GM06990 (cell line): Measurements from ENCODE around the gene CAMK1D.

ENCODE experiments used
- DNase-seq: peaks from one replicate; pipeline ENCODE4 v3.0.0-alpha.2; 2011; ENCODE audit not compliant: insufficient read length; ENCODE audit errors: extremely low read depth
- H3K27me3 ChIP-seq: replicated peaks from 2 replicates; pipeline ENCODE4 v1.6.0; 2011; ENCODE audit warnings: low read length; ENCODE audit not compliant: control insufficient read depth, insufficient read depth
- H3K36me3 ChIP-seq: 2 replicates; pipeline ENCODE4 v1.5.1; 2011; ENCODE audit warnings: low read length; ENCODE audit not compliant: control insufficient read depth, insufficient read depth
- H3K4me3 ChIP-seq: replicated peaks from 2 replicates; pipeline ENCODE4 v1.5.1; 2011; ENCODE audit warnings: low read depth, mild to moderate bottlenecking, control low read depth, low read length
- CTCF ChIP-seq: IDR thresholded peaks from 2 replicates; pipeline ENCODE4 v1.5.1; 2011; ENCODE audit warnings: low read length, control low read depth, mild to moderate bottlenecking, inconsistent platforms; ENCODE audit not compliant: insufficient read depth, poor library complexity, severe bottlenecking

The CAMK1D gene

GRCh38 chr10:12319076-12319475 is 30.3 kb upstream of the CAMK1D start:
- Histone ChIP-seq H3K27me3 (no peaks in the 10 kb centered on the region), H3K36me3 (no peaks in the 10 kb centered on the region), H3K4me3 (no peak overlapping the region)
- no peak for TF ChIP-seq CTCF
- DNase-seq: no peak

DNA sequence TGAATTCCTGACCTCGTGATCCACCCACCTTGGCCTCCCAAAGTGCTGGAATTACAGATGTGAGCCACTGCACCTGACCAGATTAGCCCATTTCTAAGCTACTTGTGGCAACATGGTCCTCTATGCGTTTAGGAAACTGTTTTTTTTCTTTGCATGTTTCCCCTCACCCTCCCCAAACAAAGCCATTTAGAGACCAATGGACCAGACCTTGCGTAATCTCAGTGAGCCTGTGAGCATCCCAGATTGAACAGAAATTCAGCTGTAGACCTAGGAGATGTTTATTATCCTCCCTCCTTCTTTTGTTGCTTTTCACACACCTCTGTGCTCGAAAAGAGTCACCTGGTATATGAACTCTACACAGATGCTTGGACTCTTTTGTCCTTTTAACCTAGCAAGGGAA is 28.5 kb upstream of the CAMK1D start:
- DNase-seq: no peak
- Histone ChIP-seq H3K36me3 (no peaks in the 10 kb centered on the region), H3K4me3 (no peak overlapping the region), H3K27me3 (no peaks in the 10 kb centered on the region)
- TF ChIP-seq CTCF: no peak

DNA sequence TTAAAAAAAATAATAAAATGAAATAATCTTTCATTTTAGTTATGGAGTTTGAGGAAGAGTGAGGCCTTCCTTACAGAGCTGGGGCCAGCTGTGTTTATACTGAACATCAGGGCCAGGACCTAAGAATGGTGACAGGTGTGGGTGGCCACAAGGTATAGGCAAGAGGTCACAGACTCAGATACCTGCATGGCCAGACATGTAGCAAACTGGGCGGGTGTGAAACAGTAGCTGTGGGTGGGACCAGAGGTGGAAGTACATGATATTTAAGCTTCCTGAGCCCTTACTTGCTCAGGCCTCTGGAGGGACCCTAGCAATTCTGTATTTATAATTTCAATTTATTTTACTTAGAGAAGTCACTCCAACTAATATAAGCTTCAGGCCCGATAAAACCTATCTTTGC is 27.7 kb upstream of the CAMK1D start:
- Histone ChIP-seq H3K4me3 (no peak overlapping the region), H3K27me3 (no peaks in the 10 kb centered on the region), H3K36me3 (no peaks in the 10 kb centered on the region)
- DNase-seq: no peak
- no peak for TF ChIP-seq CTCF

DNA sequence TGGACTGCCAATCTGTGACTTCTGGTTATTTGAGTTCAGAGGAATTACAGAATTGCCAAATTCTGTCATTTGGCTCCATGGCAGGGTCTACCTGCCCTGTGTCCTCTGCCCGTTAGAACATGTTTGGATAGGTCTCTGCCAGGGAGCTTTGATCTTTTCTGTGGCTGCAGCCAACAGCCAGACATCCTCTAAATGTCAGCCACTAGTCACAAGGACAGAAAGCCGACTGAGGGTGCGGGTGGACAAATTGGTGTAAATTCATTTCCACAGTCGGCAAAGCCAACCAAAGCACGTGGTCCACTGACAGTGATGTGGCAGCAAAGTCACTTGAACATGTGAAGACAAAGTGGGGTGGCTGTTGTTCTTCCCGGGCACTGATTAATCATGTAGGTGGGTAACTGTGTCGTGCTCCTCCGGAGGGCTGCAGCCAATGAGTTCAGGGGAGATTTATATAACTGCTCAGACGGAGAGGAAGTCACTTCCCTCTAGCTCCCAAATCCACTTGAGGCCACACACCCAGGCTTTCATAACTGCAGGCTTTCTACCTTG is 26.7 kb upstream of the CAMK1D start:
- H3K4me3 ChIP-seq: no peak overlapping the region
- H3K36me3 ChIP-seq: no peaks in the 10 kb centered on the region

DNA sequence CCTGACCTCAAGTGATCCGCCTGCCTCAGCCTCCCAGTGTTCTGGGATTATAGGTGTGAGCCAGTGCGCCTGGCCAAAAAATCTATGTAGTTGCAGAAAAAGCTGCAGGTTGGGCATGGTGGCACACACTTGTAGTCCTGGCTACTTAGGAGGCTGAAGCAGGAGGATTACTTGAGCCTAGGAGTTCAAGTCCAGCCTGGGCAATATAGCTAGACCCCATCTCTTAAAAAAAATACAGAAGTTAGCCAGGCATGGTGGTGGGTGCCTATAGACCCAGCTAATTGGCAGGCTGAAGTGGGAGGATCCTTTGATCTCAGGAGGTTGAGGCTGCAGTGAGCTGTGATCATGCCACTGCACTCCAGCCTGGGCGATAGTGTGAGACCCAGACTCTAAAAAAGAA is 24.8 kb upstream of the CAMK1D start:
- Histone ChIP-seq H3K27me3 (no peaks in the 10 kb centered on the region), H3K4me3 (no peak overlapping the region), H3K36me3 (no peaks in the 10 kb centered on the region)
- DNase-seq: no peak
- no peak for TF ChIP-seq CTCF

More for the DNA sequence above, 26.7 kb upstream of the CAMK1D start:
- no peak for DNase-seq
- H3K27me3 ChIP-seq: no peaks in the 10 kb centered on the region
- TF ChIP-seq CTCF: no peak

- no peak for TF ChIP-seq CTCF
- DNase-seq: no peak
Measured at GRCh38 chr10:12327074-12327473, 22.3 kb upstream of the CAMK1D start.

More at GRCh38 chr10:12327074-12327473, 22.3 kb upstream of the CAMK1D start:
- Histone ChIP-seq H3K4me3 (no peak overlapping the region), H3K27me3 (no peaks in the 10 kb centered on the region), H3K36me3 (no peaks in the 10 kb centered on the region)
